NCI-H128 (cell line): ENCODE results near the gene B4GALT2.

Experiments used
- DNase-seq: peaks from one replicate; lab custom pipeline; 2025; ENCODE audit not compliant: unreplicated experiment; lab: John Stamatoyannopoulos, UW

Gene B4GALT2

DNA sequence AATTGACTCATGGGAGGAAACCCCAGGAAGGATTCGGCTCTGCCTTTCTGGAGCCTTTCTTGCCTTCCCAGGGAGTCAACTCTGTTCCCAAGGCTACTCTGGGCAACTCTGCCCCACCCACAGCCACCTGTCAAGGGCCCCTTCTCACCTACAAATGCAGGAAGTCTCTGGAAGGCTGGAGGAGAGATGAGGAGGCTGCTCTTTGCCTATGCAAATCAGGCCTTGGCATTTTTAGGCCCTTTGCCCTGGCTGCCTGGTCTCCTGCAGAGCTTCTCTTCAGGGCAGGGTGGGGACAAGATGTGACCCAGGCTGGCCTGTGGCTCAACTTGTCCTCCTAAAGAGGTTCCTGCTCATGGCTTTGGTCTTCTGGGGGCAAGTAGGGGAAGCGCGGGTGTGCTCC, 46.8 kb downstream of the B4GALT2 start:
- no peak for DNase-seq

DNA sequence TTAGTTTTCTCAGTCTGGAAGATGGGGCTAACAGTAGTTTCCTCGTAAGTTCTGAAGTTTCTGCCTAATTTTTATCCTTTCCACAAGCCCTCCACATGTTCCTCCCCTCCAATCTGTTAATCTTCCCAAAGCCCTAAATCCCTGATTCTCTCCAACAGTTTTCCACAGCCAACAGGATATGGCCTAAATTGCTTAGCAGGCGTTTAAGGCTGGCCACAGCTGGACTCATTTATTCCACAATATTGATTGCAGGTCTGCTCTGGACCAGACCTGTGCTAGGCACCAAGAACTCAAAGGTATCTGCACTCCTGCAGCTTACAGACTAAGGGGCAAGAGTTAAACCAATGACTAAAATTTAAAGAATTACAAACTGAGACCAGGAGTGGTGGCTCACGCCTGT, 48.3 kb downstream of the B4GALT2 start:
- DNase-seq: no peak

DNA sequence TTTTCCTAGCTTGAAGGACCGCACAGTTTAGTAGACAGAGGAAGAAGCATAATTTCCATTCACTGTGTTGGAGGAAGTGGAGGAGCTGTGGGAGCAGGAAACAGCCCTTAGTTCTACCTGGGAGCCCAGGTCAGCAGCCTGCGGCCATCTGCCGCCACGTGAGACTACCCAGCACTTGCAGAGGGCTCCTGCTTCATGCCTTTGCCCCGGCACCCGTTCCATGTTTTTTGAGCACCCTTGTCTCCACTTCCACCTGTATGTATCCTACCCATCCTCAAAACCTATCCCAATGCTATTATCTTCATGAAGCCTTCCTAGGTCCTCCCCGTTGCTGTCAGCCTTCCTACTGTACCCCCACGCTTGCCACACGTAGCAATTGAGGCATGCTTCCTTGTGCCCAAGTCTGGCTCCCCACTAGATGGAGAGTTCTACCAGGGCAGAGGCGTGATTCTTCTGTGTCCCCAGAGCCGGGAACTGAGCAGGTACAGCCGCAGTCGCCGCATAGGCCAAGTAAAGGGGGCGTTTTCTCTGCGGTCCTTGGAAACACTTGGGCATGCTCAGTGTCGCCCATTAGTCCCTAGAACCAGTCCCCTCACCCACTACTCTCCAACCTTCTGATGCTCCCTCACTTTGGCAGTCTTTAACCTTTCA, 50.4 kb downstream of the B4GALT2 start:
- DNase-seq: no peak

DNA sequence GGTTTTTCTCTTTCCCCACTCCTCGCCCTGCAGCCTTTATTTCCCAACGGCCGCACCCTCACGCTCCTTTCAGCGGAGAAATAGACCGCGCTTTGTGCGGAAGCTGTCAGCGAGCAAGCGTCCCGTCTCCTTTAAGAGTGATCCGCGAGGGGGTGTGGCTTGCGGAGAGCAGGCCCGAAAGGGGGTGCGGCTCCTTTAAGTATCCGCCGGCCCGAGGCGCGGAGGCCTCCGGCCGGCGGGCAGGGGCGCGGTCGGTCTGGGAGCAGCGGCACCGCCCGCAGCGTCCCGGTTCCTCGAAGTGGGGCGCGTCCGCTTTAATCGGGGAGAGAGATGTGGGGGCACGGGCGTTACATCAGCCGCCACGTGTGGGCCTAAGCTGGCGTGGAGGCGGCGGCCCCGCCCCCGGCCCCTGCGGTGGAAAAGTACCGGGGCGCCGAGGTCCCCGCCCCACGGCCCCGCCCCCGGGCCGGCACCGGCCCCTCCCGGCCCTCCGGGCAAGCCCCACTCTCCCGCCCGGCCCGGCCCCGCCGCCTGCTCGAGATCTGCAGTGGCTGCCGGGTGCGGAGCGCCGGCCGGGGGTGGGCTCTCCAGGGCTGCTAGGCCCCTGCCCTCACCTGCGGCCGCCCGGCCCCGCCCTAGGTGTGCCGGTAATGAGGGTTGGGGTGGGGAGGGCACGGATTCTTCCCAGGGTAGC, 51.0 kb downstream of the B4GALT2 start:
- peak; percentile 79 for DNase-seq

DNA sequence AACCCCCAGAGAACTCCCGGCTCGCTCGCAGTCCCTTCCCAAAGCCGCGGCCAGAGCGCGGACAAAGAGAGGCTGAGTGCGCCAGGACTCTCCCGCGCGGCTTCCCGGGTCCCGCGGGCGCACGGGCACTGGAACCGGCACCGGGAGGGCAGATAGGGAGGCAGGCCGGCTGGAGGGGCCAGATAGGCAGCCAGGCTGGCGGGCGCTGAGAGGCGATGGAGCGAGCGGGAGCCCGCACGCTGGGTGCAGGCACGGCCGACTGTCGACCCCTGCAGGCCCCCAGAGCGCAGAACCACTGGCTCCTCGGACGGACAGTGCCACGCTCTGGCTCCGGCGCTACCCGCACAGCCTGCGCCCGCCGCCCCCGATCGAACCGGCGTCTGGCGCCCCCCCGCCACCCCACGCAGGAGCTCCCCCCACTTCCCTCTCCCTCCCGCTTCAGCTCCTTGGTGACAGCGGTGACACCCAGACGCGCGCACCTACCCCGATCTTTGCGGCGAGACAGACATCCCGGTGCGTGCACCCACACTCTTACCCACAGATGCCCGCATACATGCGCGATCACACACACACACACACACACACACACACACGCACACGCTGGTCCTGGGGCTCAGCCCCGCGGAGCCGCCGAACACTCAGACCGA, 51.7 kb downstream of the B4GALT2 start:
- DNase-seq: no peak

DNA sequence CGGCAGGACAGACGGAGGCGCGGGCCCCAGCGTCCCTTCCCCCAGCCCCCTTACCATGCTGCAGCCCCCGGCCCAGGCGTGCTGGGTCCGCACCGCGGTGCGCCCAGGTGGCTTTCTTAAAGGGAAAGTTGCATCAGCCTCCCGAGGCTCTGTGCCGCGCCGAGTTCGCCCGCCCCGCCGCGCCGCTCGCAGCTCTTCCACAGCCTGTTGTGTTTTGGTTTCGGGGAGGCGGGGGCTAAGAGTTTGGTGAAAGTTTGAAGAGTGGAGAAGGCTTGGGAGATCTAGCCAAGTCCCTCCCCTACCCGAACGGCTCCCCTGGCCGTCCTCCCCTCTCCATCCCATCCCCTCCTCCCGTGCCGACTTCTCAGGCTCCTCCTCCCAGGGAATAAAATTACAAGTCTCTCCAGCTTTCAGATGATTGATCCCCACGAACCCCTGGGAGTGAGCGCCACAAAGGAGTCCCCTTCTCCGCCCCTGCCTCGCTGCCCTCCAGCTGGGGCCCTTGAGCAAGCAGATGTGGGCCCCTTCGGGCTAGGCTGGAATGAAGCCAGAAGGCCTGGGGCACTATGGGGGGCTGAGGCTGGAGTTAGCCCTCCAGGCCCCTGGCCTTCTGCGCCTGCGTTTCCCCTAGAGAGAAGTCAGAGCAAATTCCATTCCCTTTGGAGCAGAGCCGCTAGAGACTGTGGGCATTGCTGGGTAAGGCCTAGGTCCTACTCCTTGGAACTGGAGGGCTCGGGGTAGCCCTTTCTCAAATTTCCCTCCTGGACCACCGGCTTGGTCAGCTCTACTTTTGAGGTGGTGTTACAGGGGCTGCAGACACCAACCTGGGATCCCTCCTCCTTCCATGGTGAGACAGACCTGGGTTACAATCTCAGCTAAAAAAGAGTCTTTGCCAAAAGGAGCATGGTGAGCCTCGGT, 52.5 kb downstream of the B4GALT2 start, which contains the start of gene SLC6A9:
Gene SLC6A9, minus strand, starts transcription at position 211 of the 918 bp plus-strand sequence. CDS start 7,185 bp downstream, outside the sequence.
- DNase-seq: no peak

DNA sequence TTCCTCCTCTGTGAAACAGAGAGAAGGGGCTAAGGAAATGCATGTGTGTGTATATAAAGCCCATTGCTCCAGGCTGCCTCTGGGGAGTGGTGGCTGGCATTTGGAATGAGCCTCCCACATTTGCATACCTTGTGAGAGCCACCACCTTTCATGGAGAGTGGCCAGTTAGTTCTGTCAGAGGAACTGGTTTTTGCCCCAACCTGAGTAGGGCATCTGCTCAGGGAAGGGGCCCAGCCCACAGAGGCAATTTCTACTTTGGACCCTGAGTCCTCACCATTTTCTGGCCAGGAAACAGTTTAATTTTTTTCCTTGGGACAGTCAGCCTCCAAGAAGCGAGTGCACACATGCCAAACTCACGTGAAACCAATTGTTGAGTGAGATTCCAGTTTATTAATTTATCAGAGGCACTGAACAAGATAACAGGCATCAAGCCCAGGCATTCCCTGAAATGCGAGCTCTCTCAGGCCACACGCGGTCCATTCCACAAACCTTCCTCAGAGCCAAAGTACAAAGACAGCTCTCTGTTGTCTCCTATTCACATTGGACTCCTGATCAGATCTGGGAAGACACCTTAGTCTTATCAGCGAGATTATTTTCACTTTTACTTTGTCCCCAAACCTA, 53.3 kb downstream of the B4GALT2 start:
- DNase-seq: no peak

DNA sequence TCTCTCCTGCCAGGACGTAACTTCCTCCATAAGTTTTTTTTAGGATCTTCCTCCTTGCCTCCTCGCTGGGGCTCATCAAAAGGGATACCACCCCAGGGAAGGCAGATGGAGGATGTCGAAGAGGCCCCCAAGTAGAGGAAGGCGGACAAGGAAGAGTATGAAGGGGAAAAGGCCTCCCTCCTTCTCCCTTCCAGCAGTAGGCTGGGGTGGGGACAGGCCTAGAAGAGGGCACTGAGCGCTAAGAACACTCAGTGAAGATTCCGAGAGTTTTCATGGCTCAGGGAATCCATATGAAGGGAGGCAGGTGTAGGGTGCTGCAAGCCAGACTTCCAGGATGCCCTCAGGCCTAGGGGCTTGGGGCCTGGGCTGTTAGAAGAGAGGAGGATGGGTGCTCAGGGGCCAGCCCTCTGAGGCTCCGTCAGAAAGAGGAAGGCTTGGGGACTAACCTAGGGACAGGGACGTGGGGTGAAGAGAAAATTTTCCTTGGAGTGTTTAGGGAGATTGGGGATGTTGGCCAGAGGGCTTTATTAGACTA, 54.1 kb downstream of the B4GALT2 start:
- no peak for DNase-seq

DNA sequence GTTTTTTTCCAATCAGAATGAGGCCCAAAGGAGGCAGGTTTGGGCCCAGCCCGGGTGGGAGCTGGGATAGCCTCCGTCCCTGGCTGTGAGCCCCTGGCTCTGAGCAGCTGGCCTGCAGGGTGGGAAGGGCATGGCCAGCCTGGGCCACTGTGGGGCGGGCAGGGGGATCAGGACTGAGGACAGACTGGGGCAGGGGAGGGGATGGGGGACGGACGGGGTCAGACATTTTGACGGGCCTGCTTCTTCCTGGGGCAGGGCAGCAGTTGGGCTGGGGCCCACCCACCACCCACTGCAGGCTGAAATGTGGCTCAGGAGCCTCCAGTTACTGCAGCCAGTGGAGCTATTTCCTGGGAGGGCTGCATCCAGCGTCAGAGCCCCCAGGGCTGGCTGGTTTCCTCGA, 54.7 kb downstream of the B4GALT2 start:
- DNase-seq: no peak

DNA sequence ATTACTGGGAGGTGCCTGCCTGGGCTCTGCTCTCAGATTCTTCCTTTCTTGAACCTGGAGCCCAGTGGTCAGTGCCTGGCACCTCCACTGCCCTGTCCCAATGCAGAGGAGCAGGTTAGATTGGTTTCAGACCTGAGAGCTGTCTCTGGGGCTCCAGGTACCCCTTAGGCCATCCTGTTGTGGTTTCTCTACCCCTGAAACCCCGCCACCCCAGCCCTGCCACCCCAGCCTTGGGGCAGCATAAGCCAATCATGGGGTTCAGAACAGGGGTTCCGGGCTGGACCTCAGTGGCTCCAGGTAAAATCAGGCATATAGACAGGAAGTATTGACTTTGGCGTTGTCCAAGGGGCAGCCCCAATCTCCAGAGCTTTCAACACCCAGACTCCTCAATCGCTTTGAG, 55.4 kb downstream of the B4GALT2 start:
- no peak for DNase-seq

DNA sequence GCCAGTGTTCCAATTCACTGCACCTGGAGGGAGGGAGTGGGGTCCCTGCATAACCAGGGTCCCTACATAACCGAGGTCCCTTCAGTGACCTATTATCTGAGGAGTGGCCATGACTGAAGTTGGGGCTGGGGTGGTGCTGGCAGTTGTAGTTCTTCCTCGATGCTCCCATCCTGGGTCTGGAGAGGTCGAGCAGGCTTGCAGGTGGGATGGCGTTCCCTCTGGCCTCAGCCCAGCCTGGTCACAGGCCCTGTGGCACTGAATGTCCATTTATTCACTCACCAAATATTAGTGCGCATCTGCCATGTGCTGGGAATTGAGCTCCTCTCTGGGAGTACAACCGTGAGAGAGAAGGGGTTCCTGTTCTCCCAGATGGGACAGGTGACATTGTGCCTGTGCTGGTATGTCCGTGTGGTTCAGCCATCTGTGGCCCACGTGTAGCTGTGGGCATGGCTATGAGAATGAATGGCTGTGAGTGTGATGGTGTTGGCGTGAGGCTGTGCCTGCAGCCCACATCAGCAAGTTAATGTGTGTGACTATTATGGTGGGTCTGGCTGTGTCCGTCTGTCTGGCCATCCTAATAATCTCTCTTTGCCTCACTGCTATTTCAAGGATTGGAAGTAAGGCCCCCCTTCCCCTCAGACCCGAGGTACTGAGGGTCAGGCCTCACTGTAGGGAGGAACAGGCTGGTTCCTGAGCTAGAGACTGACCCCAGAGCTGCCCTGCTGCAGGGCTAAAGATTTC, 56.1 kb downstream of the B4GALT2 start:
- DNase-seq: no peak

DNA sequence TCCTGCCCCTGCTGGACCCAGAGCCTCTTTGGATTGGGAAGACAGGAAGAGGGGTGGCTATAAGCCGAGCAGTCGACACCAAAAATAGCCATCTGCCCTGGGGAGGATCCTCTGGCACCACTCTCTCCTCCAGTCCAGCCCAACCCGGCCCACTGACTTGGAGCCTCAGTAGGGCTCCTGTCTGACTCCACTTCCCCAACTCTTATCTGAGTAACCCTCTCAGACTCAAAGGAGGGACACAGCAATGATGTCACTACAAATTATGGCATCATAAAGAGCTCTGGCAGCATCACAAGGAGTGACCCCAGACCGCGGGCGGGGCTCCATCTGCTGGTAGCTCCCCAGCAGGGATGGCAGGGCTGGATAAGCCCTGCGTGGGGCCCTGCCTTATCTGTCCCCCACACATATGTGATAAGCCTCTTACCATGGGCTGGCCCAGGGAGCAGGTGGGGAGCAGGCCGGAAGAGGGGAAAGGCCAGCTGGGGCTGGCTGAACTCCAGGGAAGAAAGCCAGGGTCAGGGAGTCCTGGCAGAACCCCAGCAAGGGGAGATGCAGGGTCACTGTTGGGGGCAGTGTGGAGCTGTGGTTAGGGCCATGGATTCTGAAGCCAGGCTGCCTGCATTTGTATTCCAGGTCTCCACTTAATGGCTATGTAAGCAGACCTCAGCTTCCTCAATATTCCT, 56.9 kb downstream of the B4GALT2 start:
- no peak for DNase-seq

DNA sequence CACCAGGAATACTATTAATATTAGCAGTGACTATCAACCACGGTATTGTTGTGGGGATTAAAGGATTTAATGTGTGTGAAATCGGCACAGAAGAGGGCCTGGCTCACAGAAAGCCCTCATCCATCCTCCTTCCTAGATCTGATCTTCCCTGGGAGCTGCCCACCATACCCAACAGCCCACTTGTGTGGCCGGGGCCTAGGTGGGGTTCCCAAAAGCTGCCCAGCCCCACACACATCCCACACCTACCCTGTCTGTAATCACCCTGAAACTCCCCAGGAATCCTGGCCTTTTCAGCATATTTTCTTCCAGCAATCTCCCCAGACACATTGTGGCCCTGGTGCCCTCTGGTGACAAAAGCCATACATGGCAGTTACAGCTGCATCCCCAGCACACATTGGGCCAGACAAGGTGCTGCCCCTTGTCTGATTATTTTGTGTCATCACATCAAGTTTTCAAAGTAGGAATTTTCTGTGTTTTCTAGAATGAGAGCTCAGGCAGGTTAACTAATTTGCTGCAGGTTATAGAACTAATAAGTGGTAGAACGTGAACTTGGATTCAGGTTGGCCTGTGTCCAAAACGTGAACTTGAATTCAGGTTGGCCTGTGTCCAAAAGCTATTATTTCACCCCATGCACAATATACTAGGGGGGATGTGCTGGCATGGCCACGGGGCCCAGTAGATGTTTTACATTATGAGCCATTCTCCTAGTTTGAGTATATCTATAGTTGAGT, 57.6 kb downstream of the B4GALT2 start:
- peak; percentile 75 for DNase-seq

DNA sequence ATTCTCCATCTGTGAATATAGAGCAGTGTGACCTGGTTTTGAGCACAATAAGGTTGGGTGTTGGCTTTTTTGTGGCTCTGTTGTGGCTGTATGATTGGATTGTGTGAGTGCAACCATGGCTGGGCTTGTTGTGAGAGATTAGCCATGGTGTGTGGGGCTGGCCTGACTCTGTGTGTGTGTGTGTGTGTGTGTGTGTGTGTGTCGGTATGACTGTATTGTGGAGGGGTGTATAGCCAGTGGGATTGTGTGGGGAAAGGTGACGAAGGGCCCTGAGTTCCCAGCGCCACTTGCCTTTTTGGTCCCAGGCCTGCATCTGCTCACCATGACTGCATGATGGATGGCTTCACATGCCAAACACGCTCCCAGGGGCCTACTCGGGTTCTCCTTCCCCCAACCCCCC, 58.1 kb downstream of the B4GALT2 start:
- no peak for DNase-seq

DNA sequence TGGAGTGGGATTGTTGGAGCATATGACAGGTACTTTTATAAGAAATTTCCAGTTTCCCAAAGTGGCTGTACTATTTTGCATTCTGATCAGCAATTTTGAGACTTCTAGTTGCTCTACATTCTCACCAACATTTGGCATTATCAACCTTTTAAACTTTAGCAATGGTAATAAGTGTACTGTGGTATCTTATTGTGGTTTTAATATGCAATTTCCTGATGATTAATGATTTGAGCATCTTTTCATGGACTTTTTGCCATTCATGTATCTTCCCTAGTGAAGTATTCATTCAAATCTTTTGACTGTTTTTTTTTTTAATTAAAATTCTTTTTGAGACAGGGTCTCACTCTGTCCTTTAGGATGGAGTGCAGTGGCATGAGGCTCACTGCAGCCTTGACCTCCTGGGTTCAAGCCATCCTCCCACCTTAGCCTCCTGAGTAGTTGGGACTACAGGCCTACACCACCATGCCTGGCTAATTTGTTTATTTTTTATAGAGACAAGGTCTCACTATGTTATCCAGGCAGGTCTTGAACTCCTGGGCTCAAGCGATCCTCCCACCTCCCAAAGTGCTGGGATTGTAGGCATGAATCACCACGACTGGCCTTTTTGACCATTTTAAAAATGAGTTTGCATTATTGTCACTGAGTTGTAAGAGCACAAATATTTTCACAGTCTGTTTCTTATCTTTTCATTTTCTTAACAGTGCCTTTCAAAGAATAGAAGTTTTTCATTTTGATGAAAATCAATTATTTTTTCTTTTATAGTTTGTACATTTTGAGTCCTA, 60.1 kb downstream of the B4GALT2 start:
- DNase-seq: no peak

DNA sequence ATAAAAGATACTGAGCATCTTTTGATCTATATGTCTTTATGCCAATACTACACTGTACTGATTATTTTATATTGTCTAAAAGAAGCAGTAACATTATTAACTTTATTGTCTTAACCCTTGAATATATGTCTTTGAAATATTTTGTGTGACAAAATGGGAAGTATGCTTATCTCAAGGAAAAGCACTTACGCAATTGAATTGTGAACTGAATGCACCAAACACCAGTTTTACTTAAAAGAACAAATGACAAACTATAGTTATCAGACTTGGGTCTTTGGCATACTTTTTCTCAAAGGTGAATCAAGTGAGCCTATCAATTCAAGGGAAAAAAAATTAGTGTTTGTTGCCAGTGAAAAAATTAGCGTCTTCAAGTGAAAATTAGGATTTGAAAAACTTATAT, 61.4 kb downstream of the B4GALT2 start:
- DNase-seq: no peak
